Upper lobe of left lung (tissue), 4 donors: ENCODE data around the gene ATG7.

Source experiments
- EP300 ChIP-seq, 4 donors: sonication (generic); formaldehyde crosslinking; IDR thresholded peaks; one replicate each; pipeline ENCODE4 v1.5.1; 2017; ENCODE audit warnings: antibody characterized with exemption in 4 of 4, control low read depth in 2 of 4
- POLR2A ChIP-seq, 4 donors: fragments of 450-650 bp; IDR thresholded peaks; one replicate each; pipeline ENCODE4 v1.5.1; 2016 to 2017; ENCODE audit warnings: antibody characterized with exemption in 4 of 4, mild to moderate bottlenecking in 2 of 4
- TF ChIP-seq, protein P1 (sequence below), 6 experiments: fragments of 450-650 bp in 4 of 6; fragments of 200-600 bp in 2 of 6; sonication (generic) in 2 of 6; IDR thresholded peaks; one replicate each; pipeline ENCODE4 v1.5.1; 2016 to 2019; ENCODE audit warnings: antibody characterized with exemption in 6 of 6

DNA sequence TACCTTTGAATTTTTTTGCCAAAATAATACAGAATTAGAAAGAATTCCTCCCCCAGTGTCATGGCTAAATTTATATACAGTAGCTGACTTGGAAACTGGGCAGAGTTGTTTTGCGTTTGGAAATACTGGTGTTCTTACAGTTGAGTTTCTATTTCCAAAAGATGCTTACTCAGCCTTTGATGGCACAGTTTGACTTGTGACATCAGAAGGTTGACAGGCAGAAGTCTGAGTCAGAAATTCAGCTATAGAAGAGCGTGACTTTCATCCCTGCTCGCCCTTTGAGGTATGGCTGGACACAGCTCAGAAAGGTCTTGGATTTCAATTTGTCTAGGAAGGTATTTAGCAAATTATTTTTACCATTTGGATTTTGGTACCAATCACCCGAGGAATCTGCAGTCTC is 195.7 kb downstream of the ATG7 start:
- TF ChIP-seq POLR2A (IDR thresholded peaks at IDR 0.05) (no peak), EP300 (IDR thresholded peaks at IDR 0.05) (no peak)
- TF ChIP-seq, protein P1, sequence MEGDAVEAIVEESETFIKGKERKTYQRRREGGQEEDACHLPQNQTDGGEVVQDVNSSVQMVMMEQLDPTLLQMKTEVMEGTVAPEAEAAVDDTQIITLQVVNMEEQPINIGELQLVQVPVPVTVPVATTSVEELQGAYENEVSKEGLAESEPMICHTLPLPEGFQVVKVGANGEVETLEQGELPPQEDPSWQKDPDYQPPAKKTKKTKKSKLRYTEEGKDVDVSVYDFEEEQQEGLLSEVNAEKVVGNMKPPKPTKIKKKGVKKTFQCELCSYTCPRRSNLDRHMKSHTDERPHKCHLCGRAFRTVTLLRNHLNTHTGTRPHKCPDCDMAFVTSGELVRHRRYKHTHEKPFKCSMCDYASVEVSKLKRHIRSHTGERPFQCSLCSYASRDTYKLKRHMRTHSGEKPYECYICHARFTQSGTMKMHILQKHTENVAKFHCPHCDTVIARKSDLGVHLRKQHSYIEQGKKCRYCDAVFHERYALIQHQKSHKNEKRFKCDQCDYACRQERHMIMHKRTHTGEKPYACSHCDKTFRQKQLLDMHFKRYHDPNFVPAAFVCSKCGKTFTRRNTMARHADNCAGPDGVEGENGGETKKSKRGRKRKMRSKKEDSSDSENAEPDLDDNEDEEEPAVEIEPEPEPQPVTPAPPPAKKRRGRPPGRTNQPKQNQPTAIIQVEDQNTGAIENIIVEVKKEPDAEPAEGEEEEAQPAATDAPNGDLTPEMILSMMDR (IDR thresholded peaks at IDR 0.05) = no peak
